Peyer's patch (tissue), 4 donors: Measurements from ENCODE around the gene GFY. TPM values are rescaled to one million over a fixed set of nuclear protein-coding genes. Genes with fewer than 3 reads are reported as not detected.

Experiments
- DNase-seq, 3 donors: peaks; one replicate each; pipeline ENCODE4 v3.0.0-alpha.2; 2017 to 2019
- H3K27ac ChIP-seq, 4 donors: fragments of 200-600 bp; sonication (generic); one replicate each; pipeline ENCODE4 v1.5.1; 2016 to 2019
- H3K27me3 ChIP-seq, 2 donors: fragments of 200-600 bp; sonication (generic); one replicate each; pipeline ENCODE4 v1.5.1; 2019
- H3K36me3 ChIP-seq, 3 donors: fragments of 200-600 bp; sonication (generic); one replicate each; pipeline ENCODE4 v1.5.1; 2016 to 2019
- H3K4me1 ChIP-seq, 4 donors: fragments of 200-600 bp; sonication (generic); one replicate each; pipeline ENCODE4 v1.5.1; 2016 to 2019
- H3K4me3 ChIP-seq, 4 donors: fragments of 200-600 bp; sonication (generic); 1 replicate in 3 of 4; 2 replicates in 1 of 4; pipeline ENCODE4 v1.5.1; 2016 to 2019; ENCODE audit warnings: mild to moderate bottlenecking in 1 of 4
- H3K9me3 ChIP-seq, 4 donors: fragments of 200-600 bp; sonication (generic); one replicate each; pipeline ENCODE4 v1.5.1; 2016 to 2019; ENCODE audit warnings: mild to moderate bottlenecking in 1 of 4
- CTCF ChIP-seq, 6 experiments: fragments of 450-650 bp in 4 of 6; fragments of 200-600 bp in 2 of 6; sonication (generic) in 1 of 6; IDR thresholded peaks; one replicate each; pipeline ENCODE4 v1.5.1; 2017 to 2019; ENCODE audit warnings: antibody characterized with exemption in 6 of 6, mild to moderate bottlenecking in 3 of 6, moderate library complexity in 1 of 6
- POLR2A ChIP-seq, 2 donors: fragments of 450-650 bp; IDR thresholded peaks; one replicate each; pipeline ENCODE4 v1.5.1; 2017; ENCODE audit warnings: antibody characterized with exemption in 2 of 2, mild to moderate bottlenecking in 2 of 2, moderate library complexity in 2 of 2
- total RNA-seq, 4 donors: library from RNA; depleted of rRNA; stranded (reverse); fragments of >200 nt; gene quantifications; one replicate each; pipeline ENCODE4 v1.1.0, GENCODE V29; 2016

Gene GFY
- total RNA-seq, 4 donors from 2014 or later, result not detected

GRCh38 chr19:49411681-49412326 is 13.4 kb upstream of the GFY start:
- Histone ChIP-seq H3K36me3 (no peaks in the 10 kb centered on the region), H3K9me3 (no peaks in the 10 kb centered on the region), H3K4me3 (no peak overlapping the region), H3K27ac (no peak overlapping the region), H3K27me3 (no peaks in the 10 kb centered on the region), H3K4me1 (peaks cover 0 to 14% (median 4%) of the 10 kb centered on the region in 4 donors)
- DNase-seq, result no peak
- TF ChIP-seq POLR2A (IDR thresholded peaks at IDR 0.05), result no peak
- TF ChIP-seq CTCF (IDR thresholded peaks at IDR 0.05), result no peak

GRCh38 chr19:49413348-49413747 is 11.8 kb upstream of the GFY start:
- TF ChIP-seq POLR2A (IDR thresholded peaks at IDR 0.05) (no peak), CTCF (IDR thresholded peaks at IDR 0.05) (no peak)
- DNase-seq, result no peak
- no peaks in the 10 kb centered on the region for H3K27me3 ChIP-seq

GRCh38 chr19:49414256-49414655 is 10.9 kb upstream of the GFY start:
- Histone ChIP-seq H3K36me3 (no peaks in the 10 kb centered on the region), H3K9me3 (no peaks in the 10 kb centered on the region), H3K4me1 (peaks cover 0 to 7% (median 2%) of the 10 kb centered on the region in 4 donors), H3K4me3 (no peak overlapping the region), H3K27ac (no peak overlapping the region), H3K27me3 (no peaks in the 10 kb centered on the region)
- TF ChIP-seq POLR2A (IDR thresholded peaks at IDR 0.05) (no peak), CTCF (IDR thresholded peaks at IDR 0.05) (no peak)
- no peak for DNase-seq

More at GRCh38 chr19:49413348-49413747, 11.8 kb upstream of the GFY start:
- Histone ChIP-seq H3K4me1 (peaks cover 0 to 14% (median 4%) of the 10 kb centered on the region in 4 donors), H3K4me3 (no peak overlapping the region), H3K36me3 (no peaks in the 10 kb centered on the region), H3K27ac (no peak overlapping the region), H3K9me3 (no peaks in the 10 kb centered on the region)

- H3K27me3 ChIP-seq, result peaks cover 0 to 3% of the 10 kb centered on the region in 2 donors
- no peak for DNase-seq
- H3K36me3 ChIP-seq, result no peaks in the 10 kb centered on the region
- H3K4me1 ChIP-seq, result no peaks in the 10 kb centered on the region
- H3K27ac ChIP-seq, result no peak overlapping the region
- H3K4me3 ChIP-seq, result no peak overlapping the region
- H3K9me3 ChIP-seq, result no peaks in the 10 kb centered on the region
- no peak for TF ChIP-seq CTCF (IDR thresholded peaks at IDR 0.05)
Measured at GRCh38 chr19:49415102-49415809, 9.9 kb upstream of the GFY start.

- peaks cover 0 to 7% of the 10 kb centered on the region in 2 donors for H3K27me3 ChIP-seq
- H3K4me1 ChIP-seq, result no peaks in the 10 kb centered on the region
- DNase-seq, result no peak
- no peak for TF ChIP-seq CTCF (IDR thresholded peaks at IDR 0.05)
- no peak for TF ChIP-seq POLR2A (IDR thresholded peaks at IDR 0.05)
- no peak overlapping the region for H3K27ac ChIP-seq
- H3K36me3 ChIP-seq, result no peaks in the 10 kb centered on the region
- no peaks in the 10 kb centered on the region for H3K9me3 ChIP-seq
- no peak overlapping the region for H3K4me3 ChIP-seq
Measured at GRCh38 chr19:49415810-49416200, 9.4 kb upstream of the GFY start.
